WTC11 (cell line): ENCODE data around the gene AGO4.

ENCODE experiments used
- TF ChIP-seq, protein P1 (sequence below): fragments of 200-600 bp; IDR thresholded peaks from 2 replicates; pipeline ENCODE4 v1.8.0; 2022; ENCODE audit warnings: antibody characterized with exemption
- TF ChIP-seq, protein P2 (sequence below): sonication (generic); formaldehyde crosslinking; IDR thresholded peaks from 2 replicates; pipeline ENCODE4 v1.8.1; 2022; ENCODE audit warnings: missing genetic modification reagents, borderline replicate concordance
- TF ChIP-seq, protein P3 (sequence below): sonication (generic); formaldehyde crosslinking; IDR thresholded peaks from 2 replicates; pipeline ENCODE4 v1.8.1; 2022; ENCODE audit warnings: low read depth, missing genetic modification reagents, borderline replicate concordance
- TF ChIP-seq, protein P4 (sequence below): sonication (generic); formaldehyde crosslinking; IDR thresholded peaks from 2 replicates; pipeline ENCODE4 v1.8.1; 2023; ENCODE audit warnings: mild to moderate bottlenecking, missing genetic modification reagents

DNA sequence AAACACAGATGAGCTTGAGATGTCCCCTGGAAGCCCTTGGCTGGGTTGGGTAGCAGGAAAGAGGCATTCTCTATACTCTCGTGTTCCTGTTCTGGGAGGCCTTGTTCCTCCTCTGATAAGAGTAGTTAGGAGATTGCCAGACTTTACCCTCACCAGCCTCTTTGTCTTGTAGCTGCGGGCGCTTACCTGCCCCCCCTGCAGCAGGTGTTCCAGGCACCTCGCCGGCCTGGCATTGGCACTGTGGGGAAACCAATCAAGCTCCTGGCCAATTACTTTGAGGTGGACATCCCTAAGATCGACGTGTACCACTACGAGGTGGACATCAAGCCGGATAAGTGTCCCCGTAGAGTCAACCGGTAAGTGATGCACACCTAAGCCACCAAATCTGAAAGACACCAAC, 80.4 kb downstream of the AGO4 start:
- TF ChIP-seq, protein P1, sequence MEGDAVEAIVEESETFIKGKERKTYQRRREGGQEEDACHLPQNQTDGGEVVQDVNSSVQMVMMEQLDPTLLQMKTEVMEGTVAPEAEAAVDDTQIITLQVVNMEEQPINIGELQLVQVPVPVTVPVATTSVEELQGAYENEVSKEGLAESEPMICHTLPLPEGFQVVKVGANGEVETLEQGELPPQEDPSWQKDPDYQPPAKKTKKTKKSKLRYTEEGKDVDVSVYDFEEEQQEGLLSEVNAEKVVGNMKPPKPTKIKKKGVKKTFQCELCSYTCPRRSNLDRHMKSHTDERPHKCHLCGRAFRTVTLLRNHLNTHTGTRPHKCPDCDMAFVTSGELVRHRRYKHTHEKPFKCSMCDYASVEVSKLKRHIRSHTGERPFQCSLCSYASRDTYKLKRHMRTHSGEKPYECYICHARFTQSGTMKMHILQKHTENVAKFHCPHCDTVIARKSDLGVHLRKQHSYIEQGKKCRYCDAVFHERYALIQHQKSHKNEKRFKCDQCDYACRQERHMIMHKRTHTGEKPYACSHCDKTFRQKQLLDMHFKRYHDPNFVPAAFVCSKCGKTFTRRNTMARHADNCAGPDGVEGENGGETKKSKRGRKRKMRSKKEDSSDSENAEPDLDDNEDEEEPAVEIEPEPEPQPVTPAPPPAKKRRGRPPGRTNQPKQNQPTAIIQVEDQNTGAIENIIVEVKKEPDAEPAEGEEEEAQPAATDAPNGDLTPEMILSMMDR: no peak
- TF ChIP-seq, protein P2, sequence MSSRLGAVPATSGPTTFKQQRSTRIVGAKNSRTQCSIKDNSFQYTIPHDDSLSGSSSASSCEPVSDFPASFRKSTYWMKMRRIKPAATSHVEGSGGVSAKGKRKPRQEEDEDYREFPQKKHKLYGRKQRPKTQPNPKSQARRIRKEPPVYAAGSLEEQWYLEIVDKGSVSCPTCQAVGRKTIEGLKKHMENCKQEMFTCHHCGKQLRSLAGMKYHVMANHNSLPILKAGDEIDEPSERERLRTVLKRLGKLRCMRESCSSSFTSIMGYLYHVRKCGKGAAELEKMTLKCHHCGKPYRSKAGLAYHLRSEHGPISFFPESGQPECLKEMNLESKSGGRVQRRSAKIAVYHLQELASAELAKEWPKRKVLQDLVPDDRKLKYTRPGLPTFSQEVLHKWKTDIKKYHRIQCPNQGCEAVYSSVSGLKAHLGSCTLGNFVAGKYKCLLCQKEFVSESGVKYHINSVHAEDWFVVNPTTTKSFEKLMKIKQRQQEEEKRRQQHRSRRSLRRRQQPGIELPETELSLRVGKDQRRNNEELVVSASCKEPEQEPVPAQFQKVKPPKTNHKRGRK: no peak
- TF ChIP-seq, protein P3, sequence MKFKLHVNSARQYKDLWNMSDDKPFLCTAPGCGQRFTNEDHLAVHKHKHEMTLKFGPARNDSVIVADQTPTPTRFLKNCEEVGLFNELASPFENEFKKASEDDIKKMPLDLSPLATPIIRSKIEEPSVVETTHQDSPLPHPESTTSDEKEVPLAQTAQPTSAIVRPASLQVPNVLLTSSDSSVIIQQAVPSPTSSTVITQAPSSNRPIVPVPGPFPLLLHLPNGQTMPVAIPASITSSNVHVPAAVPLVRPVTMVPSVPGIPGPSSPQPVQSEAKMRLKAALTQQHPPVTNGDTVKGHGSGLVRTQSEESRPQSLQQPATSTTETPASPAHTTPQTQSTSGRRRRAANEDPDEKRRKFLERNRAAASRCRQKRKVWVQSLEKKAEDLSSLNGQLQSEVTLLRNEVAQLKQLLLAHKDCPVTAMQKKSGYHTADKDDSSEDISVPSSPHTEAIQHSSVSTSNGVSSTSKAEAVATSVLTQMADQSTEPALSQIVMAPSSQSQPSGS (CRISPR knock-in tag): no peak
- TF ChIP-seq, protein P4, sequence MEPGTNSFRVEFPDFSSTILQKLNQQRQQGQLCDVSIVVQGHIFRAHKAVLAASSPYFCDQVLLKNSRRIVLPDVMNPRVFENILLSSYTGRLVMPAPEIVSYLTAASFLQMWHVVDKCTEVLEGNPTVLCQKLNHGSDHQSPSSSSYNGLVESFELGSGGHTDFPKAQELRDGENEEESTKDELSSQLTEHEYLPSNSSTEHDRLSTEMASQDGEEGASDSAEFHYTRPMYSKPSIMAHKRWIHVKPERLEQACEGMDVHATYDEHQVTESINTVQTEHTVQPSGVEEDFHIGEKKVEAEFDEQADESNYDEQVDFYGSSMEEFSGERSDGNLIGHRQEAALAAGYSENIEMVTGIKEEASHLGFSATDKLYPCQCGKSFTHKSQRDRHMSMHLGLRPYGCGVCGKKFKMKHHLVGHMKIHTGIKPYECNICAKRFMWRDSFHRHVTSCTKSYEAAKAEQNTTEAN (CRISPR knock-in tag): no peak
